ENCODE measurements around the gene ZFYVE9. TPM values are rescaled to one million over a fixed set of nuclear protein-coding genes. Genes with fewer than 3 reads are reported as not detected.
"Not testable (repeated sequence)": the region's sequence is repeated elsewhere in the genome, so short reads cannot be mapped to it uniquely, and the experiment has no call there.

Gene ZFYVE9
- total RNA-seq, 2 experiments from 2014 or later = 5.4 to 6.1 TPM

GRCh38 chr1:52179073-52179472 lies 37.2 kb downstream of the ZFYVE9 start:
- H3K27me3 ChIP-seq (ENCODE audit: control insufficient read depth in 1 of 2, insufficient read depth in 2 of 2, low read length in 2 of 2) = no peaks in the 10 kb centered on the region
- ATAC-seq (ENCODE audit: poor library complexity) (no peak), DNase-seq (no peak)
- H3K4me3 ChIP-seq (ENCODE audit: low read length) = no peak overlapping the region
- Mint-ChIP-seq H3K36me3 (ENCODE audit: low read depth) (no peaks in the 10 kb centered on the region), H3K4me1 (ENCODE audit: low read depth) (no peaks in the 10 kb centered on the region), H3K27me3 (no peaks in the 10 kb centered on the region), H3K27ac (no peak overlapping the region), H3K9me3 (no peaks in the 10 kb centered on the region), H3K4me3 (no peak overlapping the region)
- no peaks in the 10 kb centered on the region for H3K36me3 ChIP-seq (ENCODE audit: insufficient read depth, low read length)
- ChIA-PET POLR2A (no interaction called here), CTCF (no interaction called here)
- no peaks in the 10 kb centered on the region for H3K4me1 ChIP-seq (ENCODE audit: insufficient read depth, low read length)
- TF ChIP-seq, protein P1, sequence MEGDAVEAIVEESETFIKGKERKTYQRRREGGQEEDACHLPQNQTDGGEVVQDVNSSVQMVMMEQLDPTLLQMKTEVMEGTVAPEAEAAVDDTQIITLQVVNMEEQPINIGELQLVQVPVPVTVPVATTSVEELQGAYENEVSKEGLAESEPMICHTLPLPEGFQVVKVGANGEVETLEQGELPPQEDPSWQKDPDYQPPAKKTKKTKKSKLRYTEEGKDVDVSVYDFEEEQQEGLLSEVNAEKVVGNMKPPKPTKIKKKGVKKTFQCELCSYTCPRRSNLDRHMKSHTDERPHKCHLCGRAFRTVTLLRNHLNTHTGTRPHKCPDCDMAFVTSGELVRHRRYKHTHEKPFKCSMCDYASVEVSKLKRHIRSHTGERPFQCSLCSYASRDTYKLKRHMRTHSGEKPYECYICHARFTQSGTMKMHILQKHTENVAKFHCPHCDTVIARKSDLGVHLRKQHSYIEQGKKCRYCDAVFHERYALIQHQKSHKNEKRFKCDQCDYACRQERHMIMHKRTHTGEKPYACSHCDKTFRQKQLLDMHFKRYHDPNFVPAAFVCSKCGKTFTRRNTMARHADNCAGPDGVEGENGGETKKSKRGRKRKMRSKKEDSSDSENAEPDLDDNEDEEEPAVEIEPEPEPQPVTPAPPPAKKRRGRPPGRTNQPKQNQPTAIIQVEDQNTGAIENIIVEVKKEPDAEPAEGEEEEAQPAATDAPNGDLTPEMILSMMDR (IDR thresholded peaks at IDR 0.05) = no peak
- intact Hi-C loops (cut with DNase I, micrococcal nuclease) = no loop called here
- no peak overlapping the region for H3K27ac ChIP-seq (ENCODE audit: low read depth in 1 of 2, low read length in 2 of 2)
- H3K9me3 ChIP-seq (ENCODE audit: control insufficient read depth in 1 of 2, insufficient read depth in 1 of 2, low read length in 2 of 2) = peaks cover 0 to 7% of the 10 kb centered on the region in 2 experiments

- no peak for DNase-seq
- Histone ChIP-seq H3K4me3 (ENCODE audit: low read length) (no peak overlapping the region), H3K36me3 (ENCODE audit: insufficient read depth, low read length) (no peaks in the 10 kb centered on the region), H3K27me3 (ENCODE audit: control insufficient read depth in 1 of 2, insufficient read depth in 2 of 2, low read length in 2 of 2) (no peaks in the 10 kb centered on the region), H3K27ac (ENCODE audit: low read depth in 1 of 2, low read length in 2 of 2) (no peak overlapping the region), H3K9me3 (ENCODE audit: control insufficient read depth in 1 of 2, insufficient read depth in 1 of 2, low read length in 2 of 2) (peaks cover 0 to 7% of the 10 kb centered on the region in 2 experiments), H3K4me1 (ENCODE audit: insufficient read depth, low read length) (no peaks in the 10 kb centered on the region)
- CTCF ChIA-PET = interaction anchor here (0.6 kb wide), 1 partner anchor 70 kb away, joined by 3 read pairs; no protein-coding TSS in a partner anchor
- no peak for ATAC-seq (ENCODE audit: poor library complexity)
- POLR2A ChIA-PET = no interaction called here
- Mint-ChIP-seq H3K4me1 (ENCODE audit: low read depth) (no peaks in the 10 kb centered on the region), H3K27ac (no peak overlapping the region), H3K4me3 (no peak overlapping the region), H3K27me3 (no peaks in the 10 kb centered on the region), H3K9me3 (no peaks in the 10 kb centered on the region), H3K36me3 (ENCODE audit: low read depth) (no peaks in the 10 kb centered on the region)
- TF ChIP-seq, protein P1 (IDR thresholded peaks at IDR 0.05) = no peak
- intact Hi-C loops (cut with DNase I, micrococcal nuclease) = no loop called here
These were observed 38.3 kb downstream of the ZFYVE9 start for GRCh38 chr1:52180176-52180575.

DNA sequence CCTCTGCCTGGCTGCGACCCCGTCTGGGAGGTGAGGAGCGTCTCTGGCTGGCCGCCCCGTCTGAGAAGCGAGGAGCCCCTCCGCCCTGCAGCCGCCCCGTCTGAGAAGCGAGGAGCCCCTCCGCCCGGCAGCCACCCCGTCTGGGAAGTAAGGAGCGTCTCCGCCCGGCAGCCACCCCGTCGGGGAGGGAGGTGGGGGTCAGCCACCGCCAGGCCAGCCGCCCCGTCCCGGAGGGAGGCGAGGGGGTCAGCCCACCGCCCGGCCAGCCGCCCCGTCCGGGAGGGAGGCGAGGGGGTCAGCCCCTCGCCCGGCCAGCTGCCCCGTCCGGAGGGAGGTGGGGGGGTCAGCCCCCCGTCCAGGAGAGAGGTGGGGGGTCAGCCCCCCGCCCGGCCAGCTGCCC lies 39.9 kb downstream of the ZFYVE9 start:
- H3K27ac ChIP-seq (ENCODE audit: low read depth in 1 of 2, low read length in 2 of 2); H3K9me3 ChIP-seq (ENCODE audit: control insufficient read depth in 1 of 2, insufficient read depth in 1 of 2, low read length in 2 of 2); H3K4me1 ChIP-seq (ENCODE audit: insufficient read depth, low read length); H3K4me3 ChIP-seq (ENCODE audit: low read length); POLR2A ChIA-PET; H3K27me3 Mint-ChIP-seq; CTCF ChIA-PET; H3K36me3 ChIP-seq (ENCODE audit: insufficient read depth, low read length); H3K4me1 Mint-ChIP-seq (ENCODE audit: low read depth); H3K4me3 Mint-ChIP-seq; H3K9me3 Mint-ChIP-seq; H3K36me3 Mint-ChIP-seq (ENCODE audit: low read depth); intact Hi-C loops (cut with DNase I, micrococcal nuclease); ATAC-seq (ENCODE audit: poor library complexity); DNase-seq; H3K27ac Mint-ChIP-seq; H3K27me3 ChIP-seq (ENCODE audit: control insufficient read depth in 1 of 2, insufficient read depth in 2 of 2, low read length in 2 of 2): not testable (repeated sequence)

- H3K4me1 ChIP-seq (ENCODE audit: insufficient read depth, low read length); H3K36me3 ChIP-seq (ENCODE audit: insufficient read depth, low read length); DNase-seq; ATAC-seq (ENCODE audit: poor library complexity); H3K9me3 ChIP-seq (ENCODE audit: control insufficient read depth in 1 of 2, insufficient read depth in 1 of 2, low read length in 2 of 2); H3K4me3 Mint-ChIP-seq; H3K4me1 Mint-ChIP-seq (ENCODE audit: low read depth); H3K4me3 ChIP-seq (ENCODE audit: low read length); H3K36me3 Mint-ChIP-seq (ENCODE audit: low read depth); intact Hi-C loops (cut with DNase I, micrococcal nuclease); POLR2A ChIA-PET; H3K9me3 Mint-ChIP-seq; H3K27ac Mint-ChIP-seq; CTCF ChIA-PET; H3K27ac ChIP-seq (ENCODE audit: low read depth in 1 of 2, low read length in 2 of 2); H3K27me3 Mint-ChIP-seq; H3K27me3 ChIP-seq (ENCODE audit: control insufficient read depth in 1 of 2, insufficient read depth in 2 of 2, low read length in 2 of 2): not testable (repeated sequence)
These were observed 40.4 kb downstream of the ZFYVE9 start for GRCh38 chr1:52182328-52182727.
